ENCODE results near the gene TPSG1.

Gene TPSG1

DNA sequence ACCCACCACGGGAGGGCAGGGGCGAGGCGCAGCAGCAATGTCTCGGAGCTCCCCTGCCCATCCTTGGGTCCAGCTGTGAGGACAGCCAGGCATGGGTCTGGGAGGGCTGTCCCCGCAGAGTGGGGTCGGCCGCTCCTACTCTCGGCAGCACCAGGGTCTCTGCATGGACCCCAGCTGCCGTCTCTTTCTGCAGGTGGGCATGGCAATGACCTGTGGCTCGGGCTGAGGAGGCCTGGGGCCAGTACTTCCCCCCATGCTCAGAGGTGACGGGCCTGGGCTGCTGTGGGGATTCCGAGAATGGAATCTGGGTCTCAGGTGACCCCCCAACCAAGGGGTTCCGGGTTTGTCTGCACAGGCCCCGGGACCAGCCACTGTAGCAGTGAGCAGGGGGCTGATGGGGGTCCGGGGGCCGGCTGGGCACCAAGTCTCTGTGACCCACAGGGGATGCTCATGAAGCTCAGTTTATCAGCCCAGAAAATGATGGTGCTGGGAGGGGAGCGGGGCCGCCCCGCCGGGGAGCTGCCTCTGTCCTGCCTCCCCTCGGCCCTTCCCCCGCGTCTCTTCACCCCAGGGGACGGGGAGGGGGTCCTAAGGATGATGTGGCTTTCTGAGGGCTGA lies 48.7 kb downstream of the TPSG1 start:
- no peak for DNase-seq (ENCODE audit: low read depth)

DNA sequence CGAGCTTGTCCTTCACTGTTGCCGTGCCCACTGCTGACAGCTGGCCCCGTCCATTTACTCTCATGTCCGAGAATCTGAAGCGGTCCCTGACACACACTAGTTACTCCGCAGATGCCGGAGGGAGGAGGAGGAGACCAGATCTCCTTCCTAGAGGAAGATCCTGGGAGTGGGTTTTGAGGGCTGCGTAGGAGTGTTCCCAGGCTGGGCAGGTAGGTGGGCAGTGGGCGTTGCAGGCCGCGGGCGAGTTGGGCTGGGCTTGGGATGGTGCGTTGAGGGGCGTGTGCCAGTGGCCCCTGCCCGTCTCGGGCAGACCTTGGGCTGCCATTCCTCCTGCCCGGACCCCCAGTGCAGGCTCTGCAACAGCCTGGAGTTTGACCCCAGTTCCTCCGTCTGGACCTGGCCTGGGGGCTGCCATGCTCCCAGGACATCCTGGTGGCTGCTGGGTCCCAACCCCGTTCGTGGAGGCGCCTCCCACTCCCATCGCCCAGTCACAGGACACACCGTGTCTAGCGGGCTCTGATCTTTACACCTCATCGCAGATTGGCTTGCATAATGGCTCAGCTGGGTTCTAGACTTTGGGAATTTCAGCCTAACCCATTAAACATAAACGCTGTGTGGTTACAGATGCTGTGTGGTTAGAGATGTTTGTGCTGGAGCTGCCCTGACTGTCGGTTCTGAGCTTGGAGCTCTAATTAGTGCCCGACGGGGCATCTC lies 49.3 kb downstream of the TPSG1 start:
- no peak for DNase-seq (ENCODE audit: low read depth)

DNA sequence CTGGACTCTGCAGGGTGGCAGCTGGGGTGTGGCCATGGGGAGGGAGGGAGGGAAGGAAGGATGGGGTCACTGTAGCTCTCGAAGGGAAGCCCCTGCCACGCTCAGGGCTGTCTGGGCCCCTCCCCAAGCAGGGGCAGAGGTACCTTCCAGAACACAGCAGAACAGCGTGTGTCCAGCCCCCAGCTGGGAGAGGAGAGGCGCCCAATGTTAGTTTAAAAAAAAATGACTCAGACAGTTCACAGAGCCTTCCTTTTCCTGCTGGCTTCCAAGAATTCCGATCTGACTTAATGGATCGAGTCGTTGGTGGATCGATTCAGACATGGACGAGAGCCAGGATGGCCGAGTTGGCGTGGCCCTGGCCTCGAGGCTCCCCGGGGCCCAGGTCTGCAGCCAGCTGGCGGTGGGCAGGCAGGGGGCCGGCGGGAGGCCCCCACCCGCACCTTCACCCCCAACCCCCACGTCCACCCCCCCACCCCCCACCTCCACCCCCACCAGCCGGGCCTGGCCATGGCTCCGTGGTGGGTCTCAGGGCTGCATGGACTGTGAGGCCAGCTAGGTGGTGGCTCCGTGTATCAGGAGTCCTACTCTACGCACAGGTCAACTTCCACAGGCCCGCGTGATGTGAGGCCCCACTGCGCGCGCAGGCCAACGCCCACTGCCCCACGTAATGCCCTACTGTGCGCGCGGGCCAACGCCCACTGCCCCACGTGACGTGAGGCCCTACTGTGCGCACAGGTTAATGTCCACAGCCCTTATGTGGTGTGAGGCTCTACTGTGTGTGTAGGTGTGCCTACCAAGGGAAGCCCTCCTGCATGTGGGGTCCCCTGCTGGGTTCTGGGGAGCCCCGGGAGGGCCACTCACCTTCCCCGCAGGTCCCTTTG lies 50.4 kb downstream of the TPSG1 start:
- DNase-seq (ENCODE audit: low read depth), result peak; percentile 2

DNA sequence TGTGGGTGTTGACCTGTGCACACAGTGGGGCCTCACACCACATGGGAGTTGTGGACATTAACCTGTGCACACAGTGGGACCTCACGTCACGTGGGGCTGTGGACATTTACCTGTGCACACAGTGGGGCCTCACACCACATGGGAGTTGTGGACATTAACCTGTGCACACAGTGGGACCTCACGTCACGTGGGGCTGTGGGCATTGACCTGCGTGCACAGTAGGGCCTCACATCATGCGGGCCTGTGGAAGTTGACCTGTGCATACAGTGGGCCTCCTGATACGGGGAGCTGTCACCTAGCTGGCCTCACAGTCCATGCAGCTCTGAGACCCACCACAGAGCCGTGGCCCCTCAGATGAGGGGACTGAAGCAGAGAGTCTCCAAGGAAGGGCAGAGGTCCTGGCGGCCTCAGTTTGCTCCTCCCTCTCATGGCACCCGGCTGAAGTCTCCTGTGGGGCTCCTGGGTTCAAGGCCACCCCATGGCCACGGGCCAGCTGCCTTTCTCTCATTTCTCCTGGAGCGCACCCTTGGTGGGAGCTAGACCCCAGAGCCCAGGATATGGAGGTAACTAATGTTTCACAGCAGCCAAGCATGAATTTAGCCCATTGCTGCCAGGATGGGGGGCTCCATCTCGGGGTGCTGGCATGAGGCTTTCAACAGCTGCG lies 51.1 kb downstream of the TPSG1 start:
- no peak for DNase-seq (ENCODE audit: low read depth)

DNA sequence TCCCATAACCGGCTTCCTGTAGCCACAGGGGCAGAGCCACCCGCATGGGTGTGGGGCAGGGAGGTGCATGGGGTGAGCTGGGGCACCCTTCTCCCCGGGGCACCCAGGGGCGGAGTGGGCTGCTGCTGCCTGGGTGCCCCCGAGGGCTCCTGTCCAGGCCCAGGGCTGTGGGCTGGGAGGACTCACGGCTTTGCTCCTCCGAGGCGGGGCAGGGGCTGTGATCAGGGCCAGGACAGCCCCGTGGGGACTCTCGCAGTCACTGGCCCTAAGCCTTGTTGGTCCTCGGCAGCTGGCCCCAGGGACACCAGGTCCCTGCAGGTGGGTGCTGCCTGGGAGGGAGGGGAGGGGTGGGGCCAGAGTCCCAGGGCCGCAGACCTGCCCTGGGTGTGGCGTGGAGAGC lies 52.4 kb downstream of the TPSG1 start:
- no peak for DNase-seq (ENCODE audit: low read depth)

DNA sequence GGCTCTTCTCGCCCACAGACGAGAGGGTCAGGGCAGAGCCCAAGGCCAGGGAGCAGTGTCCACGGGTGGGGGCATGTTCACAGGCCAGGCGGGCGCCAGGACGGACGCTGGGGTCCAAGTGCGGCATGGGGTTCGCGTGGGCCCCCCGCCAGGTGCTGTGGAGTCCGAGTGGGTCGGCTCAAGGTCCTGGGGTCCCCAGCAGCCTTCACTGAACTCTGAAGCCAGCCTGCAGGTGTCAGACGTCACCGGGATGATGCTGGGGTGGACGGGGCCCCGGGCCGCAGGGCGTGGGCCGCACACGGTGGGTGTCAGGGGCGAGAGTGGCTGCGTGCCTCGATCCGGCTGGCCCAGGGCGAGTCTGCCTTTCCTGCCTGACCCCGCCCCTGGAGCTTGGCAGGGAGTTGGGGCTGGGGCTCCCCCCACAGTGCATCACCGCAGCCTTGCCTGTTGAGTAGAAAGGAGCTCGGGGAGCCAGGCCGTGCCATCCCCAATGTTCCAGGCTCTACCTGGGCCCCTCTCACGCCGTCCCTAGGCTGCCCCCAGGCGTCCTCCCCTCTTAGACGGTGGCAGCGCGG lies 53.1 kb downstream of the TPSG1 start:
- DNase-seq (ENCODE audit: low read depth), result no peak
